ENCODE data around the gene STX2. TPM values are rescaled to one million over a fixed set of nuclear protein-coding genes. Genes with fewer than 3 reads are reported as not detected.

Gene STX2
- total RNA-seq, 6 experiments from 2014 or later = 31.4 to 39.4 (median 34.5) TPM

GRCh38 chr12:130862161-130862560 is 23.1 kb upstream of the STX2 start:
- H3K27ac Mint-ChIP-seq = no peak overlapping the region

GRCh38 chr12:130860311-130860710 is 21.3 kb upstream of the STX2 start:
- no peak overlapping the region for H3K27ac Mint-ChIP-seq

More at GRCh38 chr12:130862161-130862560, 23.1 kb upstream of the STX2 start:
- no peak for TF ChIP-seq CTCF (IDR thresholded peaks at IDR 0.05)
- no peaks in the 10 kb centered on the region for H3K36me3 Mint-ChIP-seq (ENCODE audit: low read depth)
- H3K27me3 Mint-ChIP-seq (ENCODE audit: insufficient read depth) = peaks cover 5% of the 10 kb centered on the region
- H3K4me1 Mint-ChIP-seq (ENCODE audit: low read depth) = no peaks in the 10 kb centered on the region
- H3K9me3 Mint-ChIP-seq = peaks cover 5% of the 10 kb centered on the region
- DNase-seq = no peak
- no peak overlapping the region for H3K4me3 Mint-ChIP-seq

GRCh38 chr12:130859161-130859560 is 20.1 kb upstream of the STX2 start:
- Mint-ChIP-seq H3K9me3 (peaks cover 5% of the 10 kb centered on the region), H3K27me3 (ENCODE audit: insufficient read depth) (peaks cover 10% of the 10 kb centered on the region), H3K4me1 (ENCODE audit: low read depth) (no peaks in the 10 kb centered on the region), H3K4me3 (no peak overlapping the region), H3K36me3 (ENCODE audit: low read depth) (no peaks in the 10 kb centered on the region), H3K27ac (no peak overlapping the region)
- DNase-seq = no peak
- TF ChIP-seq CTCF (IDR thresholded peaks at IDR 0.05) = no peak

More at GRCh38 chr12:130860311-130860710, 21.3 kb upstream of the STX2 start:
- H3K27me3 Mint-ChIP-seq (ENCODE audit: insufficient read depth) = peaks cover 10% of the 10 kb centered on the region
- peaks cover 5% of the 10 kb centered on the region for H3K9me3 Mint-ChIP-seq
- no peak overlapping the region for H3K4me3 Mint-ChIP-seq
- no peaks in the 10 kb centered on the region for H3K4me1 Mint-ChIP-seq (ENCODE audit: low read depth)
- no peak for TF ChIP-seq CTCF (IDR thresholded peaks at IDR 0.05)
- DNase-seq = no peak
- H3K36me3 Mint-ChIP-seq (ENCODE audit: low read depth) = no peaks in the 10 kb centered on the region

- Mint-ChIP-seq H3K36me3 (ENCODE audit: low read depth) (no peaks in the 10 kb centered on the region), H3K27me3 (ENCODE audit: insufficient read depth) (peaks cover 9% of the 10 kb centered on the region), H3K4me3 (no peak overlapping the region), H3K4me1 (ENCODE audit: low read depth) (no peaks in the 10 kb centered on the region), H3K27ac (no peak overlapping the region), H3K9me3 (peaks cover 5% of the 10 kb centered on the region)
- peak; percentile 29 for TF ChIP-seq CTCF (IDR thresholded peaks at IDR 0.05)
- DNase-seq = no peak
These were observed 19.0 kb upstream of the STX2 start for GRCh38 chr12:130858084-130858483.

GRCh38 chr12:130856088-130856487 is 17.0 kb upstream of the STX2 start:
- Mint-ChIP-seq H3K27me3 (ENCODE audit: insufficient read depth) (peaks cover 6% of the 10 kb centered on the region), H3K27ac (no peak overlapping the region), H3K4me1 (ENCODE audit: low read depth) (no peaks in the 10 kb centered on the region), H3K36me3 (ENCODE audit: low read depth) (no peaks in the 10 kb centered on the region), H3K9me3 (peaks cover 5% of the 10 kb centered on the region), H3K4me3 (no peak overlapping the region)
- DNase-seq = no peak
- no peak for TF ChIP-seq CTCF (IDR thresholded peaks at IDR 0.05)
